Stimulated activated CD8-positive, alpha-beta memory T cell treated with anti-CD3 and anti-CD28 coated beads, Interleukin-7, amount 100 ng/mL, for 24 hours (primary cell): ENCODE data around the gene APBA1.
"Not testable (repeated sequence)": the region's sequence is repeated elsewhere in the genome, so short reads cannot be mapped to it uniquely, and the experiment has no call there.

Experiments
- DNase-seq: peaks from one replicate; pipeline ENCODE4 v3.0.0-alpha.2; 2020; ENCODE audit warnings: low read depth

The APBA1 gene

GRCh38 chr9:69604568-69605219, 67.5 kb downstream of the APBA1 start:
- no peak for DNase-seq

GRCh38 chr9:69603656-69604055, 68.5 kb downstream of the APBA1 start:
- no peak for DNase-seq

- no peak for DNase-seq
Measured at GRCh38 chr9:69602773-69603172, 69.4 kb downstream of the APBA1 start.

- no peak for DNase-seq
Measured at GRCh38 chr9:69601698-69602097, 70.5 kb downstream of the APBA1 start.

- no peak for DNase-seq
Measured at GRCh38 chr9:69600314-69601047, 71.7 kb downstream of the APBA1 start.

- DNase-seq, result no peak
Measured at GRCh38 chr9:69599232-69599971, 72.8 kb downstream of the APBA1 start.

GRCh38 chr9:69596906-69597305, 75.3 kb downstream of the APBA1 start:
- not testable (repeated sequence) for DNase-seq

GRCh38 chr9:69594180-69594579, 78.0 kb downstream of the APBA1 start:
- DNase-seq, result no peak

- no peak for DNase-seq
Measured at GRCh38 chr9:69593756-69594155, 78.4 kb downstream of the APBA1 start.

GRCh38 chr9:69593301-69593700, 78.9 kb downstream of the APBA1 start:
- no peak for DNase-seq

GRCh38 chr9:69590266-69590665, 81.9 kb downstream of the APBA1 start:
- no peak for DNase-seq

- no peak for DNase-seq
Measured at GRCh38 chr9:69589156-69589555, 83.0 kb downstream of the APBA1 start.

- no peak for DNase-seq
Measured at GRCh38 chr9:69585571-69585970, 86.6 kb downstream of the APBA1 start.

GRCh38 chr9:69584759-69585158, 87.4 kb downstream of the APBA1 start:
- no peak for DNase-seq

GRCh38 chr9:69583645-69584234, 88.4 kb downstream of the APBA1 start:
- no peak for DNase-seq

GRCh38 chr9:69582544-69583297, 89.5 kb downstream of the APBA1 start:
- DNase-seq, result no peak

GRCh38 chr9:69582018-69582417, 90.2 kb downstream of the APBA1 start:
- DNase-seq, result no peak

- DNase-seq, result no peak
Measured at GRCh38 chr9:69580582-69581214, 91.5 kb downstream of the APBA1 start.

GRCh38 chr9:69579760-69580581, 92.2 kb downstream of the APBA1 start:
- DNase-seq, result no peak

GRCh38 chr9:69579032-69579758, 93.0 kb downstream of the APBA1 start:
- DNase-seq, result no peak
